ENCODE results near the gene COG5.

GRCh38 chr7:107538001-107538400 is 25.7 kb downstream of the COG5 start:
- TF ChIP-seq MXI1 (IDR thresholded peaks at IDR 0.05; ENCODE audit: low read depth, low read length), result no peak
- TF ChIP-seq EGR1 (IDR thresholded peaks at IDR 0.05; ENCODE audit: borderline replicate concordance in 1 of 2, low read depth in 2 of 2, low read length in 2 of 2), result no peak
- no peak for TF ChIP-seq SREBF1 (IDR thresholded peaks at IDR 0.05; ENCODE audit: low read length)
- no peak for TF ChIP-seq CTCF (IDR thresholded peaks at IDR 0.05 in 2 of 3, conservative IDR thresholded peaks at IDR 0.05 in 1 of 3; ENCODE audit: control insufficient read depth in 2 of 3, extremely low read depth in 1 of 3, insufficient read depth in 1 of 3, low read depth in 3 of 3, low read length in 3 of 3)
- TF ChIP-seq TCF3 (IDR thresholded peaks at IDR 0.05; ENCODE audit: borderline replicate concordance, insufficient read depth, low read depth, low read length), result no peak
